SK-N-SH (cell line): ENCODE results near the gene EWSR1. TPM values are rescaled to one million over a fixed set of nuclear protein-coding genes. Genes with fewer than 3 reads are reported as not detected.
A peak's percentile ranks its signal among the peaks of the same experiment; 100 is the strongest.

Experiments used
- CTCF ChIA-PET: fragments of 300-600, 350-600 bp; formaldehyde crosslinking; extraction: SDS; loops from one replicate; lab custom pipeline; 2021; lab: Yijun Ruan, JAX
- POLR2A ChIA-PET: fragments of 350-600 bp; sonication (Branson Sonifier 250); formaldehyde crosslinking; extraction: SDS; loops from one replicate; lab custom pipeline; 2020; ENCODE audit warnings: antibody characterized with exemption, inconsistent platforms; lab: Yijun Ruan, JAX
- DNase-seq: peaks from one replicate; pipeline ENCODE4 v3.0.0; 2012
- H2AFZ ChIP-seq: fragments of 200-600 bp; sonication (generic); 2 replicates; pipeline ENCODE4 v1.8.1; 2016; ENCODE audit warnings: antibody characterized with exemption, mild to moderate bottlenecking, low read depth
- H3F3A ChIP-seq: fragments of 200-600 bp; sonication (generic); replicated peaks from 2 replicates; pipeline ENCODE3; 2016; ENCODE audit warnings: antibody characterized with exemption, mild to moderate bottlenecking; ENCODE audit not compliant: insufficient read depth
- H3K27ac ChIP-seq, 2 experiments: fragments of 200-500 bp in 1 of 2; fragments of 200-600 bp in 1 of 2; sonication (Bioruptor generic) in 1 of 2; sonication (generic), shearing (Covaris generic) in 1 of 2; 2 replicates each; pipeline versions ENCODE4 v1.5.1 to v1.6.1; 2014 to 2016; ENCODE audit warnings: low read depth in 2 of 2, inconsistent platforms in 1 of 2, low read length in 1 of 2, mild to moderate bottlenecking in 1 of 2, mixed read lengths in 1 of 2
- H3K27me3 ChIP-seq: fragments of 200-600 bp; sonication (generic), shearing (Covaris generic); 2 replicates; pipeline ENCODE4 v1.6.1; 2016; ENCODE audit warnings: mixed run types; ENCODE audit not compliant: insufficient read depth
- H3K36me3 ChIP-seq, 2 experiments: fragments of 200-500 bp in 1 of 2; fragments of 200-600 bp in 1 of 2; sonication (Bioruptor generic) in 1 of 2; sonication (generic) in 1 of 2; replicated peaks in 1 of 2; 2 replicates each; pipeline versions ENCODE3 to v1.5.1; 2014 to 2016; ENCODE audit warnings: low read length in 1 of 2, mild to moderate bottlenecking in 1 of 2; ENCODE audit not compliant: insufficient read depth in 2 of 2, control insufficient read depth in 1 of 2
- H3K4me1 ChIP-seq, 2 experiments: fragments of 200-500 bp in 1 of 2; fragments of 200-600 bp in 1 of 2; sonication (Bioruptor generic) in 1 of 2; sonication (generic), shearing (Covaris generic) in 1 of 2; 2 replicates each; pipeline versions ENCODE4 v1.5.1 to v1.6.1; 2014 to 2016; ENCODE audit warnings: low read depth in 1 of 2, low read length in 1 of 2, mixed run types in 1 of 2; ENCODE audit not compliant: insufficient read depth in 2 of 2, control insufficient read depth in 1 of 2
- H3K4me2 ChIP-seq: fragments of 200-600 bp; sonication (generic), shearing (Covaris generic); 2 replicates; pipeline ENCODE4 v1.6.1; 2017; ENCODE audit warnings: mixed run types
- H3K4me3 ChIP-seq, 2 experiments: fragments of 200-500 bp in 1 of 2; fragments of 200-600 bp in 1 of 2; sonication (Bioruptor generic) in 1 of 2; sonication (generic), shearing (Covaris generic) in 1 of 2; 2 replicates each; pipeline versions ENCODE4 v1.5.1 to v1.8.1; 2014 to 2016; ENCODE audit warnings: low read depth in 2 of 2, inconsistent platforms in 1 of 2, low read length in 1 of 2, mild to moderate bottlenecking in 1 of 2, mixed read lengths in 1 of 2, moderate library complexity in 1 of 2
- H3K79me2 ChIP-seq: fragments of 200-600 bp; sonication (generic); 2 replicates; pipeline ENCODE4 v1.8.1; 2017; ENCODE audit warnings: mild to moderate bottlenecking; ENCODE audit not compliant: insufficient read depth
- H3K9ac ChIP-seq: fragments of 200-600 bp; sonication (generic); 2 replicates; pipeline ENCODE4 v1.6.1; 2017; ENCODE audit warnings: mixed run types
- H3K9me2 ChIP-seq: fragments of 200-600 bp; sonication (generic); 2 replicates; pipeline ENCODE4 v1.6.1; 2017; ENCODE audit warnings: mixed run types
- H3K9me3 ChIP-seq: fragments of 200-600 bp; sonication (generic); 2 replicates; pipeline ENCODE4 v1.6.1; 2017; ENCODE audit warnings: mixed run types, mild to moderate bottlenecking, moderate library complexity
- H4K20me1 ChIP-seq: fragments of 200-600 bp; sonication (generic); 2 replicates; pipeline ENCODE4 v1.6.1; 2017; ENCODE audit warnings: mild to moderate bottlenecking, mixed run types; ENCODE audit not compliant: insufficient read depth
- CHD2 ChIP-seq: fragments of 150-350 bp; IDR thresholded peaks from 2 replicates; pipeline ENCODE4 v1.6.1; 2018; ENCODE audit warnings: low read length; ENCODE audit not compliant: partially characterized antibody
- CTCF ChIP-seq: fragments of 200-600 bp; sonication (generic); IDR thresholded peaks from 2 replicates; pipeline ENCODE4 v1.6.1; 2017; ENCODE audit warnings: antibody characterized with exemption, mild to moderate bottlenecking, moderate library complexity
- FOXJ3 ChIP-seq: sonication (generic); formaldehyde crosslinking; IDR thresholded peaks from 2 replicates; pipeline ENCODE4 v1.5.1; 2020; ENCODE audit warnings: mild to moderate bottlenecking, missing genetic modification reagents
- GABPA ChIP-seq: IDR thresholded peaks from 2 replicates; pipeline ENCODE4 v1.4.0; 2012; ENCODE audit warnings: low read depth, mild to moderate bottlenecking
- JUND ChIP-seq: IDR thresholded peaks from 2 replicates; pipeline ENCODE4 v1.4.0; 2012
- MEF2A ChIP-seq: IDR thresholded peaks from 2 replicates; pipeline ENCODE4 v1.4.0; 2012; ENCODE audit warnings: low read depth, borderline replicate concordance
- NRF1 ChIP-seq: IDR thresholded peaks from 2 replicates; pipeline ENCODE4 v1.6.1; 2012; ENCODE audit warnings: low read depth, mild to moderate bottlenecking, low read length
- POLR2AphosphoS5 ChIP-seq: IDR thresholded peaks from 2 replicates; pipeline ENCODE4 v1.6.1; 2012; ENCODE audit warnings: low read depth, low read length
- RCOR1 ChIP-seq: fragments of 150-350 bp; IDR thresholded peaks from 2 replicates; pipeline ENCODE4 v1.6.1; 2017; ENCODE audit warnings: antibody characterized with exemption, low read length
- REST ChIP-seq: IDR thresholded peaks from 2 replicates; pipeline ENCODE4 v1.6.1; 2012; ENCODE audit warnings: mild to moderate bottlenecking, low read depth, low read length, moderate library complexity
- RFX5 ChIP-seq: IDR thresholded peaks from 2 replicates; pipeline ENCODE4 v1.6.1; 2012; ENCODE audit warnings: mild to moderate bottlenecking, improper control_type of control experiment, low read length
- RXRA ChIP-seq: IDR thresholded peaks from 2 replicates; pipeline ENCODE4 v1.4.0; 2012; ENCODE audit warnings: low read depth, mild to moderate bottlenecking, borderline replicate concordance
- USF1 ChIP-seq: IDR thresholded peaks from 2 replicates; pipeline ENCODE4 v1.4.0; 2012; ENCODE audit warnings: low read depth, borderline replicate concordance
- USF2 ChIP-seq: fragments of 150-350 bp; IDR thresholded peaks from 2 replicates; pipeline ENCODE4 v1.6.1; 2017; ENCODE audit warnings: antibody characterized with exemption, low read length, low read depth, borderline replicate concordance
- ZBTB33 ChIP-seq: IDR thresholded peaks from 2 replicates; pipeline ENCODE4 v1.4.0; 2012; ENCODE audit warnings: low read depth, borderline replicate concordance
- WGBS: methylation state at CpG from one replicate; pipeline ENCODE4 v1.1.6; 2017; ENCODE audit warnings: low lambda C conversion rate; 5-methylcytosine and 5-hydroxymethylcytosine counted together
- polyA plus RNA-seq, 3 experiments: library from polyadenylated mRNA; depleted of rRNA; stranded (reverse); fragments of >200 nt; gene quantifications; 2 replicates each; pipeline ENCODE4 v1.2.3, GENCODE V29; 2012

EWSR1 gene
- polyA plus RNA-seq, 1 of the 3 experiments (the other 2 are of a cell fraction) = 173 TPM

- 85% methylated on average over 16 of the region's 20 CpGs for WGBS
- no peaks in the 10 kb centered on the region for H3K27me3 ChIP-seq
- peaks cover 30% of the 10 kb centered on the region for H3K79me2 ChIP-seq
- H3K9me3 ChIP-seq = no peaks in the 10 kb centered on the region
- TF ChIP-seq RXRA = no peak
- TF ChIP-seq USF1 = no peak
- no peak for TF ChIP-seq MEF2A
- no peak for TF ChIP-seq GABPA
- TF ChIP-seq FOXJ3 (CRISPR knock-in tag) = no peak
- no peak for TF ChIP-seq REST
- no peak for TF ChIP-seq RCOR1
- TF ChIP-seq RFX5 = no peak
- no peak for TF ChIP-seq ZBTB33
- no peak for TF ChIP-seq CHD2
- TF ChIP-seq POLR2AphosphoS5 = no peak
- no peak for TF ChIP-seq NRF1
- no peak for TF ChIP-seq CTCF
- TF ChIP-seq JUND = no peak
- no peak for TF ChIP-seq USF2
- H3K27ac ChIP-seq = peak overlapping the region in 1 of 2 experiments; percentile 88; a peak in 1 of 4 replicates
- peaks cover 13% of the 10 kb centered on the region; the same call in 1 of the 2 replicates for H4K20me1 ChIP-seq
- H3K9me2 ChIP-seq = no peaks in the 10 kb centered on the region
- H3K9ac ChIP-seq = peak overlapping the region; percentile 90
- ChIA-PET CTCF (interaction anchor here (1.7 to 3.3 kb wide), 4 partner anchors 10 to 51 kb away, joined by 7 to 63 read pairs (median 8); no protein-coding TSS in a partner anchor), POLR2A (no interaction called here)
- H3K4me2 ChIP-seq = peak overlapping the region; percentile 91
- DNase-seq = peak; percentile 54
- H3F3A ChIP-seq = peaks cover 5% of the 10 kb centered on the region
- peaks cover 1 to 6% of the 10 kb centered on the region in 2 experiments for H3K36me3 ChIP-seq
- H3K4me3 ChIP-seq = peak overlapping the region; percentile 74 to 85
- H3K4me1 ChIP-seq = peaks cover 18 to 44% of the 10 kb centered on the region in 2 experiments; a peak in 3 of 4 replicates
- no peak overlapping the region for H2AFZ ChIP-seq
Measured at GRCh38 chr22:29307596-29308147, 39.6 kb downstream of the EWSR1 start.
